ENCODE data around the gene CFAP410.

CFAP410 gene

DNA sequence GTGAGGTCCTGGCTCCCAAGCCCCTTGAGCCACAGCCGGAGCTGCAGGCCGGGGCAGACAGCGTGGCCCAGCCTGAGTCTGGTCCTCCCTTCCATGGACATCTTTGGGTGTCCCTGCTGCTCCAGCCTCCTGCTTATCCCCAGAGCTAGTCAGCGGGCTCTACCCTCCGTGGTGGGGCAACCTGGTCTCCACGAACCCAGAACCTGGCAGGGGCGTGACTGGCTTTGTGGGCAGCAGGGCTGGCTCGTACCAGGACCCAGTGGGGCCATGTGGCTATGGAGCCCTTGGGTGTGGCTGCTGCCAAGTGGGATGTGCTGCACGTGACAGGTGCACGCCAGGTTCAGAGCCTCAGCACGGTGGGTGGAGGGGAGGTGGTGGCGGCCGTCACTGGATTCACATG lies 18.3 kb downstream of the CFAP410 start:
- TF ChIP-seq, protein P1, sequence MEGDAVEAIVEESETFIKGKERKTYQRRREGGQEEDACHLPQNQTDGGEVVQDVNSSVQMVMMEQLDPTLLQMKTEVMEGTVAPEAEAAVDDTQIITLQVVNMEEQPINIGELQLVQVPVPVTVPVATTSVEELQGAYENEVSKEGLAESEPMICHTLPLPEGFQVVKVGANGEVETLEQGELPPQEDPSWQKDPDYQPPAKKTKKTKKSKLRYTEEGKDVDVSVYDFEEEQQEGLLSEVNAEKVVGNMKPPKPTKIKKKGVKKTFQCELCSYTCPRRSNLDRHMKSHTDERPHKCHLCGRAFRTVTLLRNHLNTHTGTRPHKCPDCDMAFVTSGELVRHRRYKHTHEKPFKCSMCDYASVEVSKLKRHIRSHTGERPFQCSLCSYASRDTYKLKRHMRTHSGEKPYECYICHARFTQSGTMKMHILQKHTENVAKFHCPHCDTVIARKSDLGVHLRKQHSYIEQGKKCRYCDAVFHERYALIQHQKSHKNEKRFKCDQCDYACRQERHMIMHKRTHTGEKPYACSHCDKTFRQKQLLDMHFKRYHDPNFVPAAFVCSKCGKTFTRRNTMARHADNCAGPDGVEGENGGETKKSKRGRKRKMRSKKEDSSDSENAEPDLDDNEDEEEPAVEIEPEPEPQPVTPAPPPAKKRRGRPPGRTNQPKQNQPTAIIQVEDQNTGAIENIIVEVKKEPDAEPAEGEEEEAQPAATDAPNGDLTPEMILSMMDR (IDR thresholded peaks at IDR 0.05) = no peak
- H3K36me3 Mint-ChIP-seq (ENCODE audit: low read depth) = peaks cover 5% of the 10 kb centered on the region

DNA sequence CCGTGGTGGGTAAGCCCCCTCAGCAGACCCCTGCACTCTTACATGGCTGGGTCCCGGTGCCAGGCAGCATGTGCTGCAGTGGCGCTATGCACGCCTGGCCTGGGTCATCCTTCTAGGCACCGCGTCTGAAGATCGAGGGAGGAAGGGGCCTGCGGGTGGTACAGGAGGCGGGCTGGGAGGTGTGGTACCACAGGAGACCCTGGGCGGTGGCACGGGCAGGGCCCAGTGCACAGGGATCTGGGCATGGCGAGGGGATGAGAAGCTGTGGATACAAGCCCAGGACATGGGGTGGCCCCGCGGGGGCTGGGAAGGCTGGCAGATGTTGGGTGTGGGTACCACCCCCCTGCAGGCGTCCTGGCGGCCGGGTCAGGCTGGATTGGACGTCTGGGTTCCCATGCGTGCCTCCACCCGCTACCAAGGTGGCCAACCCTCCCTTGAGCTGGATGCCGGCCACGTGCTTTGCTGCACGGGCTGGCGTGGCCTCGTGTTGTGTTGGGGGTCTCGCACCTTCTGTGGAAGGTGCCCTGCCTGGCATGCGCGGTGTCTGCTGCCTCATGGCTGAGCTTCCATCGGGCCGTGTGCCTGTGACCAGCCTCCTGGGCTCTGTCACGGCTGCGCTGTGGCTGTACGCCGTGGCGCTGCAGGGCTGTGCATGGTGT lies 19.7 kb downstream of the CFAP410 start:
- Mint-ChIP-seq H3K27ac (no peak overlapping the region), H3K36me3 (ENCODE audit: low read depth) (peaks cover 5% of the 10 kb centered on the region), H3K4me1 (no peaks in the 10 kb centered on the region), H3K27me3 (ENCODE audit: low read depth, poor library complexity) (peaks cover 3% of the 10 kb centered on the region), H3K4me3 (no peak overlapping the region), H3K9me3 (no peaks in the 10 kb centered on the region)
- DNase-seq = no peak
- TF ChIP-seq, protein P1 (IDR thresholded peaks at IDR 0.05) = no peak

More for the DNA sequence above, 18.3 kb downstream of the CFAP410 start:
- no peak overlapping the region for H3K27ac Mint-ChIP-seq
- peaks cover 3% of the 10 kb centered on the region for H3K27me3 Mint-ChIP-seq (ENCODE audit: low read depth, poor library complexity)
- H3K4me1 Mint-ChIP-seq = no peaks in the 10 kb centered on the region
- H3K9me3 Mint-ChIP-seq = no peaks in the 10 kb centered on the region
- no peak overlapping the region for H3K4me3 Mint-ChIP-seq
- DNase-seq = no peak

DNA sequence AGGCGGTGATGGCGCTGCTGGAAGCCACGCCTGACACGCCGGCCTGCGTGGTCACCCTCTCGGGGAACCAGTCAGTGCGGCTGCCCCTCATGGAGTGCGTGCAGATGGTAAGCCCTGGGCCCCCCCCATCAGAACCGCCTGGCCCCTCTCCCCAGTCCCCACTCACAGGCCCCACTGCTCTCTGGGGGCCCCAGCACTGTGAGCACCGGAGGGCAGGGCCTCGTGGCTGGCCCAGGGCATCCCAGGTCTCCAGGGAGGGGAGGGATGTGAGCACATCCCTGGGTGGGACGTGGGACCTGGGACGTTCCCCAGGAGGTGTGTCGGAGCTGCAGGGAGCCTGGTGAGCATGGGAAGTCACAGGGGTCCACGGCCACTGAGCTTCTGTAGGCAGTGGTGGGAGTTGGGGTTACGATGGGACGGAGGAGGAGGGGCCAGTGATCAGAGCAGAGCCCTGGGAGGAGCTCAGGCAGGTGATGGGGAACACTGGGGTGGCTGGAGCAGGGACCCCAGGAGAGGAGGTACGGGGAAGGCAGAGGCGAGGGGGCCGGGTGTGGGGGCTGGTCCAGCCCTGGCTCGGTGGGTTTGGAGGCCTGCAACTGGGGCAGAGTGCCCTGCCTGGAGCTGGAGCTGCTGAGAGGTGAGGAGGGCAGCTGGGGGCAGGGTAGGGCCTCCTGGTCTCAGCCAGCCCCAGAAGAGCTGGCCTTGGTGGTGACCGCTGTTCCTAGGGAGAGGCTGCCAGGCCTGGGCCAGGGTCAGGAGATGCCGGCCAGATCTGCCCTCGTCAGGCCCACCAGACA lies 20.5 kb downstream of the CFAP410 start:
- H3K4me3 Mint-ChIP-seq = no peak overlapping the region
- H3K27me3 Mint-ChIP-seq (ENCODE audit: low read depth, poor library complexity) = peaks cover 3% of the 10 kb centered on the region
- no peaks in the 10 kb centered on the region for H3K4me1 Mint-ChIP-seq
- peaks cover 5% of the 10 kb centered on the region for H3K36me3 Mint-ChIP-seq (ENCODE audit: low read depth)
- DNase-seq = no peak
- H3K27ac Mint-ChIP-seq = no peak overlapping the region
- no peaks in the 10 kb centered on the region for H3K9me3 Mint-ChIP-seq
- TF ChIP-seq, protein P1 (IDR thresholded peaks at IDR 0.05) = no peak

DNA sequence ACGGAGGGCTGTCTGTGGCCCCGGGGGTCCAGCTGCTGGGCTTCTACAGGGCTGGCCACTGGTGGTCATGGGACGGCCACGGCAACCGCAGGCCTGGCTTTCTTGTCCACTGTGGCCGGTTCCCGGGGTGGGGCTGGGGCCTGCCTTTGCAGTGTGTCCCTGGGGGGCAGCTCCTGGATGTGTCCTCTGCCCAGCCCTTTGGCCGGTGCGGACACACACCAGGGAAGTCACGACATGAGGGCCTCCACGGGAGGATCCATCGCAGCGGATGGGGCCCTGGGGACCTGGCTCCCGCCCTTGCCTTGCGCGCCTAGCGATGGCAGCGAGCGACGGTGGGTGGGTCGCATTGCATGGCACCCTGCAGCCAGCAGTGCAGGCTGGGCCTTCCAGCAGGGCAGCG lies 21.3 kb downstream of the CFAP410 start:
- Mint-ChIP-seq H3K4me1 (no peaks in the 10 kb centered on the region), H3K36me3 (ENCODE audit: low read depth) (peaks cover 5% of the 10 kb centered on the region), H3K27ac (no peak overlapping the region), H3K27me3 (ENCODE audit: low read depth, poor library complexity) (no peaks in the 10 kb centered on the region), H3K9me3 (no peaks in the 10 kb centered on the region), H3K4me3 (no peak overlapping the region)
- TF ChIP-seq, protein P1 (IDR thresholded peaks at IDR 0.05) = no peak
- DNase-seq = no peak

DNA sequence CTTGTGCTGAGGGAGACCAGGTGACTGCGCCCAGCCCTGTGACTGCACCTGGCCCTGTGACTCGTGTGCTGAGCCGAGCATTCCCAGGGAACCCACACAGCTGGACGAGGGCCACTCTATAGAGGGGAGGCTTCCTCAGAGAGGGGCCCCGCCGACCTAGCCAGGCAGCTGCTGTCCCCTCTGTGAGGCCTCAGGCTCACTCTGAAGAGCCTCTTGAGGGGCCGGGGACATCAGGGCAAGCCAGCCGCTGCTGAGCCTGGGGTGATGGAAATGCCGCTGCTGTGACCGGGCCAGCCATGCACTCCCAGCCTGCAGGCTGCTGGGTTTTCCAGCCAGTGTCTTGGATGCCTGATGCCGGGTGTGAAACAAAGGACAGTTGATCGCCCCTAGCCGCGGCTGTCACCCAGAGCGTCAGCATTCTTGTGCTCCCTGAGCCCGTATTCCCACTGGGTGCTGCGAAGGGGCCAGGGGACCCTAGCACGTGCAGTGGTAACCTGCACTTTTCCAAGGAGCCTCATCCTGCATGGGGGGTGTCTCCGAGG lies 21.9 kb downstream of the CFAP410 start:
- no peak for DNase-seq
- no peaks in the 10 kb centered on the region for H3K4me1 Mint-ChIP-seq
- TF ChIP-seq, protein P1 (IDR thresholded peaks at IDR 0.05) = no peak
- H3K4me3 Mint-ChIP-seq = no peak overlapping the region
- no peaks in the 10 kb centered on the region for H3K9me3 Mint-ChIP-seq
- no peaks in the 10 kb centered on the region for H3K27me3 Mint-ChIP-seq (ENCODE audit: low read depth, poor library complexity)
- peaks cover 5% of the 10 kb centered on the region for H3K36me3 Mint-ChIP-seq (ENCODE audit: low read depth)
- no peak overlapping the region for H3K27ac Mint-ChIP-seq

Measured in nephron progenitor cell (in vitro differentiated cells).